NCI-H1105 treated with DMSO at 0.1 percent for 48 hours (cell line): ENCODE measurements around the gene DGKB.

Experiments
- DNase-seq: peaks from one replicate; lab custom pipeline; 2025; lab: John Stamatoyannopoulos, UW

The DGKB gene

DNA sequence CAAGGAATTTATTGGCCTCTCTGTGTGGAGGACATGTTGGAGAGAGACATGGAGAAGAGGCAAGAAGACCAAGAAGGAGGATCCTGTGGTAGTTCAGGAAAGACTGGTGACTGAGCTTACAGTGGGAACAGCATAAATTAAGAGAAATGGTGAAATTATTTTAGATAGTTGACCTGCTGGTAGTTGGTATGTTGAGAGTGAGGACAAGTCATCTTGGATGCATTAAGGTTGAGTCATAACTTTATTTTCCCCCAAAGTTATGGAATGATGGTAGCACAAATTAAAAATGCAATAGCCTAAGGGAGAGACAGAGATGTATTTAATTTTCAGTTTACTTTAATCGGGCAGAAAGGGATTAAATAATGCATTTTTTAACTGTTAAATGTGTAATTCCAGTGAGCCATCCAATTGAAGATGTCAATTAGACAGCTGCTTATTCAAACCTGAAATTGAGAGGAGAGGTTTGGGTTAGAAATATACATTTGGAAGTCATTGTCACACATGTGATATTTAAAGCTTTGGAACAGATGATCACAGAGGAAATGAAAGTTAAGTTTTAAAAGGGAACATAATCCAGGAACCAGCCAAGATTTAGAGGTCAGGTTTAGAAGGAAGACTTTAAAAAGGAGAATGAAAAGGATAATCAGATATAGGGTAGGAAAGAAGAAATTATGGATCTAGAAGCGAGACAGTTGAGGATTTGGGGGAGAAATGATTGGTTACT lies 80.6 kb downstream of the DGKB start:
- no peak for DNase-seq

DNA sequence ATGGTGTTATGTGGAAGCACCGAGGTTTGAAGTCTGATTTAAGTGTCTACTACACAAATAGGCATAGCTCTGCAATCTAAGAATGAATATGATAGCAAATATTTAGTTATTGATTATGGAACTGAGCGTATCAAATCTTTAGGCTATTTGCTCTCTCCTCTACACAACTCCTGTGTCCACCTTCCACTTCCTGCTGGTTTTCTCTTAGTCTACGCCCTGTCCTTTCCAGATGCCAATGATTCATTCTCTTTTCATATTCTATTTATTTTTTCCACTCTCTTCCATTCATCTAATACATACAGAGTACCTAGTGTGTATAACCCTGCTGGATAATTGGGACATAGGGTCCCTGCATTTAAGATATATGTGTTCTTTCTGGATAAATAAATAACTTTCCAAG lies 83.7 kb downstream of the DGKB start:
- no peak for DNase-seq

DNA sequence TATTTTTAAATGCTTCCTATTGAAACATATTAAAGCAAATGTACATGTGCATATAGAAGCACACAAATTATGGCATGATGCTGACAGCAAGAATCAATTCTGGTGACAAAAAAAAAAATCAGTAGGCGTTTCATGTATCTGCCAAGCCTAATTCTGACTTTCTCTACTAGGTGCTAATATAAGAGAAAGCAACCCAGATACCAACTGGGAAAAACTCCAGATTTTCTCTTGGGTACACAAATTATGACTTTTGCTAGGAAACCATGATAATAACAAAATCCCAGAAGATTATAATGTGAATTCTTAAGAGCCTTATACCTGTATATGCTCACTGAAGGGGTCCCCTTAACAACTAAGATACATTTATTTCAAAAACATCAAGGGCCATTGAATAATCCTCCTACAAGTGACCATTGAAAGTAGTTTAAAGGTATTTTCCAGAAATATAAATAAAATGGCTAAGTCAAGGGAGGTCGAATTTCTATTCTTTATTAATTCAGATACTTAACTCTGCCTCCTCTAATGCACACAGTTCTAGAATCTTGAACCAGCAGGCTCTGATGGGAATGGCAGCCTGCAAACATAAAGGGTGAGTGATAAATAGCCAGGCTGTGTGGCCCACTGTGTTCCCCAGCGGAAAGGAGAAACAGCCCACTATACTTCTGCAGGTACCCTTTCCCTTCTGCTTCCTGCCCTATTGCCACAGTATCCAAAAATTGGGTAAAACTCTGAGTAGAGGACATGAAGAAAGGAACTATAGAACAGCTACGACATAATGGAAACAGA lies 84.5 kb downstream of the DGKB start:
- DNase-seq, result no peak

DNA sequence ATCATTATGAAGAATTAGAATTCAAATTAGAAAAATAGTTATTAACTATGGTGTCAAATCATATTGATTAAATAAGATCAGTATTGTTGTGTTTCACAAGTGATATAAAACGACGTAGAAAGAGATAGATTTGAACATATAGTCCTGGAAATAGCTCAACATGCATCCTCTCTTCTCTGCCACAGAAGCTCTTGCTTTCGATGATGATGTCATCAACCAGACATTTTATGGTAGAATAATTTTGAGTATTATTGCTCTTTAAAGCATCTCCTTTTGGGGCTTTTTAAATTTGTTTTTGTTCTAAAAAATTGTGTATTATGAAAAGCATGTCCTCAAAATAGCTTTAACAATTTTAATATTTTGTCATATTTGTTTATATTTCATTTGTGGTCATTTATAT lies 95.0 kb downstream of the DGKB start:
- no peak for DNase-seq

DNA sequence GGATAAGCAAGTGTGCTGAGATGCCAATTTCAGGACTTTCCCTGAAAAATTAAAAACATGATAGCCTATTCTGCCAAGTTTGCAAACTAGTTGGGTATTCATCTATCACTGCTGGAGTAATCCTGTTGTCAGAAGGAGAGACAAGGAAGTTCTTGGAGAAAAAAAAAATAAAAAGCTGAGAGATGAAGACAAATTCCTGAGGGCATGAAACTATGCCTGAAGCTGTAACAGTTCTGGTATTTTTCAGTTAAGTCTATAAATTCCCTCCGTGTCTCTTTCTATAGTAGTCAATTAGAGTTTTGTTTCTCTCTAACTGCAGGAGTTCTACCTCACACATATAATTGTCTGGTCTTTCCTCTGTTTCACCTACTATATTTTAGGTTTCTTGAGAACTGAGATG lies 95.7 kb downstream of the DGKB start:
- no peak for DNase-seq

DNA sequence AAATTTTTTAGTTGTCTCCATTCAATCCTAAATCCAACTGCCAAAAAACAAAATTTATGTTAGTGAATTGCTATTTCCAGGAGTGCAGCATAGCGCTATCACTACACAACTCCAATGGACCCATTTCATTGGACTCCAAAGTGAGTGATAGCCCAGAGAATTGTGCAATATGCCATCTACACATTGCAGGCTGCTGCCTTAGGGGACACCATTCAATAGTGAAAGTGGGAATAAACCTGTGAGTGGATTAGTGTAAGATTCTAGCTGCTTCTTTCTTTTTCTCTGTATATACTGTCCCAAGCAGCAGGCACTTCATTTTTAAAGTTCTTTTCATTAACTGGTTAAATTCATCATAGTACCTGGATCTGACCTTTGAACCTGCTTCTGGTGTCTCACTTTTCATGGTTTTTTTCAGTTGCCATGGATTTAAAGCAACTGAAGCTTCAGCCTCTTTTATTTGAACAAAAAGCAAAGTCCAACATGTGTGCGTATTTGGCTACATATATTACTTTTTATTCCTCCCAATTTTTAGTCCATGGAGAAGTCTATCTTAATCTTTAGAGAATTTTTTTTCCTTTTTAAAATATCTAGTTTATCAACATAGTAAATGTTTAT lies 97.3 kb downstream of the DGKB start:
- DNase-seq, result no peak

DNA sequence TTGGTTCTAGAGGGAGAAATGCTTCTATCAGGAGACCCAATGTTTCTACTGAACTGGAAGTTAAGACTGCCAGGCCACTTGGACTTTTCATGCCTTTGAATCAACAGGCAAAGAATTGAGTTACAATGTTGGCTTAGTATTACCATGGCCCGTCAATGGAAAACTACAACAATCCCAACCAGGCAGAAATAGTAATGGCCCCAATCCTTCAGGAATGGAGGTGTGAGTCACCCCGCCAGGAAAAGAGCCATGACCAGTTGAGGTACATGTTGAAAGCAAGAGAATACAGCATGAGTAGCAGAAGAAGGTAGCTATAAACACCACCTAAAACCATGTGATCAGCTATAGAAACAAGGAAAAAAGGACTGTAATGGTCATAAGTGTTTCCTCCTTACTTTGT lies 101.9 kb downstream of the DGKB start:
- no peak for DNase-seq

DNA sequence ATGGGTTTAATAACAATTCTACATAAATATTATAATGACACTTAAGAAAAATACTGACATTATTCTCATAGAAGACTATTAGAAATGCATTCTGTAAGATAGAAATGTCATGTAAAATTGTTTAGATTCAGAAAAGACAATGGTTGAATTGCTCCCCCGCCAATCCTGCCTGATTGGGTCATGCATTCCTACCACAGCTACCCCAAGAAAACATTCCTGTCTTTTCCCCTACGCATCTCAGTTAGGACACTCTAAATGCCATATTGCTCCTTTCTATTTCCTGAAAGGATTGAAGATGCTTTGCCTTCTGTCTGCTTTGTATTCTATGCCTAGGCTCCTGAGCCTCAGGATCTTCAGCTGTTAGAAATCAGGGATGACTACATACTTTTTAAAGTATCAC lies 109.4 kb downstream of the DGKB start:
- no peak for DNase-seq

DNA sequence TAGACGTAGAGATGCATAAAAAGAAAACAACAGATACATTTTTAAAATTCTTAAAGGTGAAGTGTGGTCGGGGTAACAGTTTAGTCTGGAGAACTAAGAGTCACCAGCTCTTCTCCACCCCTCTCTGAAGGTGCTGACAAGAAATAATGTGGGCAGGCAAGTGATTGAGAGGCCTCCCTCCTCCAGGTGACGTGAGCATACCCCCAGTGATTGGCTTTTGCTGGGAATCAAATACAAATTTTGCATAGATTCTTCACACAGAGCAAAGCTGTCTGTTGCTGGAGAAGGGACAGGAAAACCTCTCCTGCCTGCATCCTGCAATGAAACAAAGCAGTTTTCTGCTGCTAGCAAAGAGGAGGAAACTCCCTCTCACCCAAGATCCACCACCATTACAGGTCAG lies 115.0 kb downstream of the DGKB start:
- no peak for DNase-seq

DNA sequence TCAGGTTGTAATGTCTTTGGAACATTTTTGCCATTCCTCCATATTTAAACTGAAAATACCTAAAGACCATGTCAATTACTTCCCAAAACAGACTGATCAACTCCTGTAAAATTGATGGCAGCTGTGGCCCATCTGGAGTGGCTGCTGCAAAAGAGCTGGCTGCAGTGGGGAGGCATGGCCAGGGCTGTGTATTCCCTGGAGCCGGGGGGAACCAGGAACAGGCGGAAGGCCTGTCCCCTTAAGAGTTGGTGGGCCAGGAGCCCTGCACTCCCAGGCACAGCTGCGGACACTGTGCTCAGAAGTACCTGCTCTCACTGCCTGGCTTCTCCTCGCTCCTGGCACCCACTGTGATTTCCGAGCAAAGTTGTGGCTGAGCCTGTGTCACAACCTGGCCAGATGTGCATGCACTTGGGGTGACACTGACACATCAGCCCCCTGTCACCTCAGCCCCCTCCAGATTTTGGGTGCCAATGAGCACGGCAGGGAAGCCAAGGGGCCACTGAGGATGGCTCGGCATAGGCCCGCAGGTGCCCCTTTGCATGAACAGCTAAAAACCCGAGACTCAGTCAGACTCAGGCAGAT lies 116.1 kb downstream of the DGKB start:
- DNase-seq, result no peak

DNA sequence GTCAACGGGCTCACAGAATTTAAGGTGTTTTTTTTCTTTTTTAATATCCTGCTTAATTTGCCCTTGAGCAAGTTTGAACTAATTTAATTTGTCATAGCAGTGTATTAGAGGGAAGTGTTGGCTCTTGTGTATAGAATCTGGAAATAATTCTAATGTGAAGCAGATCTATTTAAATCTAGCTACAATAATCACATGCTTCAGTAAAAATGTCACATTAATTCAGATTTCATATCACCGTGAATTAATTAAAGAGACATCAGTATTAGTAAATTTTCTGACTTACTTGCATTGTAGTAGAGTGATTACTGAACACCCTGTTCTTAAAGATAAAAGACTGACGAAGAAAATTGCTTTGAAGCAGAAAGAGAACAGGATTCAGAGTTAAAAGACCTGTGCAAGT lies 124.7 kb downstream of the DGKB start:
- no peak for DNase-seq

DNA sequence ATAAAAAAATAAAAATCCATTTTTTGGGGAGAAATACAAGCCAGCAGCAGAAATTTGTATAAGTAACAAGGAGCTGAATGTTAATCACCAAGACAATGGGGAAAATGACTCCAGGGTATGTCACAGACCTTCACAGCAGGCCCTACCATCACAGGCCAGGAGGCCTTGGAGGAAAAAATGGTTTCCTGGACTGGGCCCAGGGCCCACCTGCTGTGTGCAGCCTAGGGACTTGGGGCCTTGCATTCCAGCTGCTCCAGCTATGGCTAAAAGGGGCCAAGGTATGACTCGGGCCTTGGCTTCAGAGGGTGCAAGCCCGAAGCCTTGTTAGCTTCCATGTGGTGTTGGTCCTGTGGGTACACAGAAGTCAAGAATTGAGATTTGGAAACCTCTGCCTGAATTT lies 126.3 kb downstream of the DGKB start:
- no peak for DNase-seq

DNA sequence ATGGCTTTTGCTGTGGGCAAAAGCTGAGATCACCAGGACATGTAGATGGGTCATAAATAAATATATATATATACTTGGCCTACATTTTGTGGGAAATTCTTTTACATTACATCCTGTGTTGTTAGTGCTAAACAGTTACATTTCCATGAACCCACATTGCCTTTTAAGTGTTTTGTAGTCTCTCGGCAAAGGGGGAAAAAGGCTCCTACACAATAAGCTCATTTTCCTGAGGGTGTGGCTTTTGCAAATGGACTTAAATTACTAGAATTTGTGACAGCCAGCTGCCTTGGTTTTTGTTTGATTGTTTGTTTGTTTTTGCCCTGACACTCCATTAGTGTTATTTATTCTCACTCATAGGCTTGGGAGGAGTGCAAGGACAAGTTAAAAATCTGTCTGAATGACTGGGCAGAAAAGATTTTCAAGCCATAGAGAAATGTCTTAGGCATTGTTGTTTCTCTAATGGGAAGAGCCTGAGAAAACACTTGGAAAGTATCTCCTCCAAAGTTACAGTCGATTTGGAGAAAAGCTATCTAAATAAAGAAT lies 128.8 kb downstream of the DGKB start:
- peak; percentile 52 for DNase-seq

DNA sequence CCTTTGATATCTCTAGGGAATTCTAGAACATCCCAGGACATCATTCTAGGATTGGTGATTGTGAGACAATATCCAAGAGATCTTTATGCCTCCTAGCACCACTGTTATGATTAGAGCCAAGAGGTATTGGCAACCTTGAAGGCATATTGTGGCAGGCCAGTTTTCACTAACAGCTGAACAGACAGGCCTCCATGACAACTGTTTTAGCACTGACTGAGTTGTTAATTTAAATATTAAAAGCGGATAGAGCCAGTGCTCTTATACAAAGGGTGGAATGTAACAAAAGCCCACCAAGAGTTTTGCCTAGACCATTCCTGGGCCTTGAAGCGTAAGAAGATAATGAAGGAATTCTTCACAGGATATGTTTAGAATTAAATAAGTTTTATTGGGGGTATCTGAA lies 131.9 kb downstream of the DGKB start:
- DNase-seq, result no peak

DNA sequence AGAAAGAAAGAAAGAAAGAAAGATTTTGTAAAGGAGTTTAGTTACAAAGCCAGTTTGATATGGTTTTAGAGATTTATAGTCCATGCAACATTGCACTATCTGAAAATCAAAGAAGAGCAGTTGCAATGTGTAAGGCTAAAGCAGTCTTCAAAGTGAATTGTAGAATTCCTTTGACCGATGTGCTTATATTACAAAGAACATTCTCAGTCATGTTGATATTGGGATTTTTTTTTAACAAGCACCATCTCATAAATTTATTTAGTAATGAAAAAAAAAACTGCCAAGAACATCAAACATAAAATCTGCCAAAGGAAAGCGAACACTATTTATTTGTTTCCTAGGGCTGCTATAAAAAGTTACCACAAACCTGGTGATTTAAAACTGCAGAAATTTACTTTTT lies 133.3 kb downstream of the DGKB start:
- no peak for DNase-seq

DNA sequence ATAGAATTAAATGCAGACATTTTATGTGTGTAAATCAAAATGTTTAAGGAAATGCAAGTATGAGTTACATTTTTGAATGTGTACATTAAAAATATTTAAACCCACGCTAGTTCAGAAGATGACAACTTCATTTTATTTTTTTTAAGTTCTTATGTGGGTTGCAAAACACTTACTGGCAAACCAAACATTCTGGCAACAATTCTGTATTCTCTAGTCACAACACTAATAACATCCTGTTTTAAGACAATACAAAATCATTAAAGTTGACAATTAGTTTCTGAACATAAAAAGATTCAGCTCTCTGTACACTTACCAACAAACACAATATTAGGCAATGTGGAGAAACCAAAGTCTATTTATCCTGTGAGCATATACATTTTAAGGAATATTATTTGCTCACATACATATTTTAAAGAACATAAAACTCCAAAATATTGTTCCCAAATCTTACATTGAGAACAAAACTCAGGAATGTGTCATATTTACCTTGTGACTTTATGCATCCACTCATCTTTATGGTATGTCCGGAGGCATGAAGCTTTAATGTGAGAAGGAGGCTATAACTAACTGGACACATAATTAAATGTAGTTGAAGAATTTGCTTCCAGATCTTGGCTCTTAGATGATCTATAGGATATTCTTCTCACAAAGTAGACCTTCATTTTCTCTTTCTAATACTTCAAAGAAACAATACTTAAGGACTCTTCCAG lies 134.7 kb downstream of the DGKB start:
- DNase-seq, result no peak

DNA sequence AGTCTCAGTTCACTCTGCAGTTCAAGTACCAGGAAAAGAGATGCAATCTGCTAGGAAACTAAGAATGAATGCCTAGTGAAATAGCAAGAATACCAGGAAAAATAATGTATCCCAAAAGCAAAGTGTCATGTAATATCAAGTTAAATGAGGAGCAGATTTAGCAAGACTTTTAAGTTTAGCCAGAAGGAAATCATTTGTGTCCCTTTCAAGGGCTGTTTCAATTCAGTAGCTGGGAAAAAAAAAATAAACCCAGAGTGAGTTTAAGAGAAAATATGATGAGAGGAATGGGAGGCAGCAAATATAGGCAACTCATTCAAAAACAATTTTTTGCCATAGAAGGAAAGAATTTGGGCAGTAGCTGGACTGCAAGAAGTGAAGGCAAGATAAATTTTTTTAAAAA lies 135.8 kb downstream of the DGKB start:
- no peak for DNase-seq

DNA sequence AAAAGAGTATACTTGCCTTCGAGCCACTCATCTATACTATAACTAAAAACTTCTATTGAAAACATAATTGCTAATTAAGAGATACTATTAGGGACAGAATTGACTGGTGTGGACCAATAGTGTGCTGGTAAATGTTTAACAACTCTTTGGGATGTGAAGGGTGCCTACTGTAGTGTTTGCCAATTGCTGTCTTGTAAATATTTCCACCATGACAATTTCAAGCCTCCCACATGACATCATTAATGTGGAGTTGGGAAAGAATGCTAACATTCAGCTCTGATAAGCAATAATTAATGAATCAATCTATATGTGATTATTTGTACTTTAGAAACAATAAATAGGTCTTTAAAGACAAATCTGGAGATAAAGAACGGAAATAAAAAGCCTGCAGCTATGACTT lies 136.8 kb downstream of the DGKB start:
- DNase-seq, result no peak

DNA sequence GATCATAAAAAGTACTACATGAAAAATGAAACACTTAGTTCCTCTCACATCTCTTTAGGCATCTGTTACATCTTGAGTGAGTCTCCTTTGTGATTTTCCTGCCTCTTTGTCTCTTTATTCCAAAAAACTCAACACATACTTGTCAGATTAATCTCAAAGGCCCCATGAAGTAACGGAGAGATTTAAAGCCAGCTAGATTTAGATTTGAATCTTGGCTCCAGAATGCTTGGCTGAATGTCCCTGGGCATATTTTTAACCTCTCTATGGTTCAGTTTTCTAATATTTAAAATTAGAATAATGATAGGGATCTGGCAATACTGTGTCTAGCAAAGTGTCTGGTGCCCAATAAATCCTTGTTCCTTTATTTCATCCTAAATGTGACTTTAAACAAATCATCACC lies 140.0 kb downstream of the DGKB start:
- DNase-seq, result no peak

DNA sequence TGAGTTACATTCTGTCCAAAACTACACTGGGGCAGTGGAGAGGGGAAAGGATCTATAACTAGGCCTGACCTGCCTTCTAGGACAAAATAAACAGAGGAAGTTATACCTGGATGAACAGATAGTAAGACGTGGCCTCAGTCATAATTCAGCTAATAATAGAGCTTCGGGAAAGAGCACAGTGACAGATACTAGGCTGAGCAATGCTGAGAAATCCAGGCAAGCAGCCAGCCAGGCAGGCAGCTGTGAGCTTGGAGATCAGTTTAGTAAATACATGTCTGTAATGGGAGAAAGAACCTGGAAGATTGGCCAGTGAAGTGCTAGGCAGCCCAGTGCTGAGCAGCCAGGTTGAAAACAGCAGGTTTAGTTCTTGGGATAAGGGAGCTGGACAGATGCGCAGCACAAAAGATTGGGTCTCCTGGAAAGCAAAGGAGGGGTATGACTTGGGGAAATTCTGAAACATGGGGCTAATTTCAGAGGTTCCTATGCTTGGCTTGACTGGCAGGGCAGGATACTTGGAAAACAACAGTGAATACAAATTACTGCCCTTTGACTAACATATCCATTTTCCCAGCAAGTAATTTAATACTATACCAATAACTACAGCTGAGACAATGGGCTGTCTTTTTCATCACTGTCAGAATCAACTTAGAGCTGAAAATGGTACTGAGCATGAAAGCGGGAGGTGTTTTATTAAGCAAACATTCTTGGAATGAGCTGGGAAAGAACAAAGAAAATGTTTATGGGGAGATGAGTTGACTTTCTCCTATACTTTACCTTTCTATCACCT lies 140.8 kb downstream of the DGKB start:
- DNase-seq, result peak; percentile 98
